Measurements from ENCODE around the gene MPRIP.

DNA sequence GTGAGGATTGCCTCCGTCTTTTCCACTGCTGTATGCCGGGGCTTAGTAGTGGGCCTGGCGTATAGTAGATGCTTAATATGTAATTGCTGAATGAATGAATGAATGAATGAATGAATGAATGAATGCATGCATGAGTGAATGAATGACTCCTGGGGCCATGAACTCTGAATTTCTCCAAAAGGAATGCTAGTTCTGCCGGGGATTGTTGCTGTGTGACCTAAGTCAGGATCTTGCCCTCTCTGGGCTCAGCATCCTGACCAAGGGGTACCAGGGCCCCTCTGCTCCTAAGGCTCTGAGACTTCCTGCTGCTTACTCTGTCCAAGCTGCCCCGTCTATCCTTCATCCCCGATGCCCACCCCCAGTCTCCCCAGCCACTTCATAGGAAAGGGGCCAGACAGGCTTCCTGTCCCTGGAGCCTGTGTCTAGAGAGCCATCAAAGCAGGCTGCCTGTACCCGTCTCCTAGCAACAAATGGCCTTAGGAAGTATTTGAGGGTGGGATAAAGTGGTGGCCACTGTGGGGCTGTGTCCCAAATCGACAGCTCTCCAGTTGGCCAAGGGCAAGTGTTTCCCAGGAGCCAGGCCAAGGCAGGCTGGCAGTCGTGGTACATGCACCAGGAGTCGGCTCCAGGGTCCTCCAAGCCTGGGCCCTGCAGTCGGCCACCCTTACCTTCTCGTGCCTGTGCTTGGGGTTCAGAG is 11.6 kb upstream of the MPRIP start:
- TF ChIP-seq, protein P1, sequence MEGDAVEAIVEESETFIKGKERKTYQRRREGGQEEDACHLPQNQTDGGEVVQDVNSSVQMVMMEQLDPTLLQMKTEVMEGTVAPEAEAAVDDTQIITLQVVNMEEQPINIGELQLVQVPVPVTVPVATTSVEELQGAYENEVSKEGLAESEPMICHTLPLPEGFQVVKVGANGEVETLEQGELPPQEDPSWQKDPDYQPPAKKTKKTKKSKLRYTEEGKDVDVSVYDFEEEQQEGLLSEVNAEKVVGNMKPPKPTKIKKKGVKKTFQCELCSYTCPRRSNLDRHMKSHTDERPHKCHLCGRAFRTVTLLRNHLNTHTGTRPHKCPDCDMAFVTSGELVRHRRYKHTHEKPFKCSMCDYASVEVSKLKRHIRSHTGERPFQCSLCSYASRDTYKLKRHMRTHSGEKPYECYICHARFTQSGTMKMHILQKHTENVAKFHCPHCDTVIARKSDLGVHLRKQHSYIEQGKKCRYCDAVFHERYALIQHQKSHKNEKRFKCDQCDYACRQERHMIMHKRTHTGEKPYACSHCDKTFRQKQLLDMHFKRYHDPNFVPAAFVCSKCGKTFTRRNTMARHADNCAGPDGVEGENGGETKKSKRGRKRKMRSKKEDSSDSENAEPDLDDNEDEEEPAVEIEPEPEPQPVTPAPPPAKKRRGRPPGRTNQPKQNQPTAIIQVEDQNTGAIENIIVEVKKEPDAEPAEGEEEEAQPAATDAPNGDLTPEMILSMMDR (IDR thresholded peaks at IDR 0.05) = no peak
- no peak for TF ChIP-seq POLR2A (IDR thresholded peaks at IDR 0.05)

All from Peyer's patch (tissue), 4 donors.